ENCODE results near the gene PRKG1.

PRKG1 gene

DNA sequence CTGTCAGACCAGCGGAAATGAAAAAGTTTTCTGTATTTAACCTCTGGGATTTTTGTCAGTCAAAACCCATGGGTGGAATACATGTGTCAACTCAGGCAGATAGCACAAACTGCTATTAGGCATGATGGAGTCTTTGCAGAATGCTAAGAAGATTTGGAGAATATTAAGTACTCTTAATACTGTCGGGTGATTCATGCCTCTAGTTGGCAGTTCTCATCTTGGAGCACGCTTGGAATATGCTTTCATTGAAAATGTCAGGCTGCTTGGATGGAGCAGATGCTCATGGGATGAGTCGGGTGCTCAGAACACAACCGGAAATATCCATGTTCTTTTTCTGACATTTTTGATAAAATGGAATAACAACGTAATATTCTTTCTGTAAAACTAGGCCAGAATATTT, 27.6 kb upstream of the PRKG1 start:
- no peaks in the 10 kb centered on the region for H3K9me3 ChIP-seq (ENCODE audit: insufficient read depth, low read length)
- H3K9ac ChIP-seq (ENCODE audit: low read length) = no peak overlapping the region

DNA sequence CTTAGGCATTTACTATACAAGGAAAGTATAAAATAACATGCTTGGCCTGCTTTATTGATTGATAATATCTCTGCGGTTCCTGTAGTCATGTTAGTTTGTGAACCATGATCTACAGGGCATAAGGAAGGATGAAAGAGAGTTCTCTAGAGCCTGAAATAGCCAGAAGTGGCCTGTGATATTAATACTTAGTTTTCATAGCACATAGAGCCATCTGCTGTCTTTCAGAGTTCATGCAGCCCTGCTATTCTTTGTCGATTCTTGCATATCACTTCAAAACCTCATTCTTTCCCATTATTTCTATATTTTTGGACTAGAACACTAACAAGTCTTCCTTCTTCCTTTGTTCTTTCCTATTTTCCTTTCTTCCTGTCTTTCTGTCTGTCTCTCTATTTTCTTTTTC, 26.4 kb upstream of the PRKG1 start:
- H4K20me1 ChIP-seq (ENCODE audit: insufficient read depth, low read length) = no peaks in the 10 kb centered on the region
- no peak overlapping the region for H3K27ac ChIP-seq (ENCODE audit: low read length)
- H3K36me3 ChIP-seq (replicated peaks; ENCODE audit: low read depth, low read length) = no peaks in the 10 kb centered on the region
- no peak overlapping the region for H3K4me3 ChIP-seq (ENCODE audit: low read length)
- no peaks in the 10 kb centered on the region for H3K79me2 ChIP-seq (ENCODE audit: low read length)
- no peak overlapping the region for H2AFZ ChIP-seq (ENCODE audit: low read depth, low read length)
- no peaks in the 10 kb centered on the region for H3K27me3 ChIP-seq (ENCODE audit: low read depth, low read length)
- H3K9me3 ChIP-seq (ENCODE audit: insufficient read depth, low read length) = no peaks in the 10 kb centered on the region
- H3K4me1 ChIP-seq (ENCODE audit: low read length) = no peaks in the 10 kb centered on the region
- no peak overlapping the region for H3K9ac ChIP-seq (ENCODE audit: low read length)
- H3K4me2 ChIP-seq (ENCODE audit: low read length) = no peak overlapping the region
- TF ChIP-seq EZH2phosphoT487 (IDR thresholded peaks at IDR 0.05; ENCODE audit: low read depth) = no peak
- TF ChIP-seq, protein P1, sequence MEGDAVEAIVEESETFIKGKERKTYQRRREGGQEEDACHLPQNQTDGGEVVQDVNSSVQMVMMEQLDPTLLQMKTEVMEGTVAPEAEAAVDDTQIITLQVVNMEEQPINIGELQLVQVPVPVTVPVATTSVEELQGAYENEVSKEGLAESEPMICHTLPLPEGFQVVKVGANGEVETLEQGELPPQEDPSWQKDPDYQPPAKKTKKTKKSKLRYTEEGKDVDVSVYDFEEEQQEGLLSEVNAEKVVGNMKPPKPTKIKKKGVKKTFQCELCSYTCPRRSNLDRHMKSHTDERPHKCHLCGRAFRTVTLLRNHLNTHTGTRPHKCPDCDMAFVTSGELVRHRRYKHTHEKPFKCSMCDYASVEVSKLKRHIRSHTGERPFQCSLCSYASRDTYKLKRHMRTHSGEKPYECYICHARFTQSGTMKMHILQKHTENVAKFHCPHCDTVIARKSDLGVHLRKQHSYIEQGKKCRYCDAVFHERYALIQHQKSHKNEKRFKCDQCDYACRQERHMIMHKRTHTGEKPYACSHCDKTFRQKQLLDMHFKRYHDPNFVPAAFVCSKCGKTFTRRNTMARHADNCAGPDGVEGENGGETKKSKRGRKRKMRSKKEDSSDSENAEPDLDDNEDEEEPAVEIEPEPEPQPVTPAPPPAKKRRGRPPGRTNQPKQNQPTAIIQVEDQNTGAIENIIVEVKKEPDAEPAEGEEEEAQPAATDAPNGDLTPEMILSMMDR (IDR thresholded peaks at IDR 0.05; ENCODE audit: low read depth, low read length) = no peak; the same call in 1 of the 2 replicates

More for the DNA sequence above, 27.6 kb upstream of the PRKG1 start:
- Histone ChIP-seq H3K79me2 (ENCODE audit: low read length) (no peaks in the 10 kb centered on the region), H3K36me3 (replicated peaks; ENCODE audit: low read depth, low read length) (no peaks in the 10 kb centered on the region), H3K4me3 (ENCODE audit: low read length) (no peak overlapping the region), H3K4me1 (ENCODE audit: low read length) (no peaks in the 10 kb centered on the region), H3K4me2 (ENCODE audit: low read length) (no peak overlapping the region), H2AFZ (ENCODE audit: low read depth, low read length) (no peak overlapping the region), H4K20me1 (ENCODE audit: insufficient read depth, low read length) (no peaks in the 10 kb centered on the region), H3K27ac (ENCODE audit: low read length) (no peak overlapping the region), H3K27me3 (ENCODE audit: low read depth, low read length) (no peaks in the 10 kb centered on the region)
- TF ChIP-seq, protein P1 (IDR thresholded peaks at IDR 0.05; ENCODE audit: low read depth, low read length) = no peak
- no peak for TF ChIP-seq EZH2phosphoT487 (IDR thresholded peaks at IDR 0.05; ENCODE audit: low read depth)

DNA sequence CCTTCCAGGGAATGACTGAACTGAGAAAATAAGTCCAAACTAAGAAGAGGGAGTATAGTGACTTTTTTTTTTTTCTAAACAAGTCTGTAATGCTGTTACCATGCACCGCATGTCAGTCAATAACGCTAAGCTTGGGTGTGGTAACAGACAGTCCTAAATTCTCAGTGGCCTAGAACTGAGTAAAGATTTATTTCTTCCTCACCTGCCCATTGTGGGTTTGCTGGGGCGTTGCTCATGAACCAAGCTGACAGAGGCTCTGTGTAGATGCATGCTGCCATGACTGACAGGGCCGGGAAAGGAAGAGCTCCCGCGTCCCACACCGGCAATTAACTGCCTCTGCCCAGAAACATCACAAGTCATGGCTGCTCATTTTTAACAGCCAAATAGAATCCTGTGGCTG, 25.5 kb upstream of the PRKG1 start:
- no peak overlapping the region for H3K4me2 ChIP-seq (ENCODE audit: low read length)
- no peaks in the 10 kb centered on the region for H3K4me1 ChIP-seq (ENCODE audit: low read length)
- TF ChIP-seq, protein P1 (IDR thresholded peaks at IDR 0.05; ENCODE audit: low read depth, low read length) = no peak
- TF ChIP-seq EZH2phosphoT487 (IDR thresholded peaks at IDR 0.05; ENCODE audit: low read depth) = no peak
- H2AFZ ChIP-seq (ENCODE audit: low read depth, low read length) = no peak overlapping the region
- H3K27me3 ChIP-seq (ENCODE audit: low read depth, low read length) = no peaks in the 10 kb centered on the region
- no peak overlapping the region for H3K27ac ChIP-seq (ENCODE audit: low read length)
- H3K4me3 ChIP-seq (ENCODE audit: low read length) = no peak overlapping the region
- H3K9ac ChIP-seq (ENCODE audit: low read length) = no peak overlapping the region
- H3K9me3 ChIP-seq (ENCODE audit: insufficient read depth, low read length) = no peaks in the 10 kb centered on the region
- H4K20me1 ChIP-seq (ENCODE audit: insufficient read depth, low read length) = no peaks in the 10 kb centered on the region
- no peaks in the 10 kb centered on the region for H3K79me2 ChIP-seq (ENCODE audit: low read length)
- H3K36me3 ChIP-seq (replicated peaks; ENCODE audit: low read depth, low read length) = no peaks in the 10 kb centered on the region

DNA sequence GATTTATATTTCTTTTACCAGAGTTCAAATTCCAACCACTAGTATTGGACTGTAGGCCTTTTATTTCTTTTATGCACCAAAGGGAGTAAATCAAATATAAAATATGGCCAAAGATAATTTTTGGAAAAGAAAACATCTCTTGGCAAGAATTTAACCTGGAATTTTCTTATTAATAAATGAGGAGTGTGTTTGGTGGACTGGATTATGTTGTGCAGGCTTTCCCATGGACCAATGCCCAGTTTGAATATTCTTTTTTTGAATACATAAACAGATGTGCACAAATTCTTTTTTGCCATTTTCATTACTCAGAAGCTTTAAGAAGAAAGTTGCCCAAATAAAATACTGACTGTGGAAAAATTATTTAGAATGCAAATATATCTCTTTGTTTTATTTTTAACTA, 22.1 kb upstream of the PRKG1 start:
- H3K4me2 ChIP-seq (ENCODE audit: low read length) = no peak overlapping the region
- no peak for TF ChIP-seq EZH2phosphoT487 (IDR thresholded peaks at IDR 0.05; ENCODE audit: low read depth)
- TF ChIP-seq, protein P1 (IDR thresholded peaks at IDR 0.05; ENCODE audit: low read depth, low read length) = no peak
- no peaks in the 10 kb centered on the region for H3K4me1 ChIP-seq (ENCODE audit: low read length)
- no peak overlapping the region for H3K27ac ChIP-seq (ENCODE audit: low read length)
- H3K4me3 ChIP-seq (ENCODE audit: low read length) = no peak overlapping the region
- H3K9ac ChIP-seq (ENCODE audit: low read length) = no peak overlapping the region
- no peaks in the 10 kb centered on the region for H3K27me3 ChIP-seq (ENCODE audit: low read depth, low read length)
- no peak overlapping the region for H2AFZ ChIP-seq (ENCODE audit: low read depth, low read length)
- H3K79me2 ChIP-seq (ENCODE audit: low read length) = no peaks in the 10 kb centered on the region
- no peaks in the 10 kb centered on the region for H3K36me3 ChIP-seq (replicated peaks; ENCODE audit: low read depth, low read length)
- no peaks in the 10 kb centered on the region for H4K20me1 ChIP-seq (ENCODE audit: insufficient read depth, low read length)
- no peaks in the 10 kb centered on the region for H3K9me3 ChIP-seq (ENCODE audit: insufficient read depth, low read length)

All from OCI-LY3 (cell line).